KMS-11 (cell line): ENCODE data around the gene TMEM30A.

Experiments used
- H2AFZ ChIP-seq: fragments of 200-600 bp; sonication (generic); 2 replicates; pipeline ENCODE4 v1.6.1; 2016; ENCODE audit warnings: antibody characterized with exemption, mixed run types, low read depth
- H3K27ac ChIP-seq: fragments of 200-600 bp; sonication (generic); 2 replicates; pipeline ENCODE4 v1.6.1; 2016; ENCODE audit warnings: mild to moderate bottlenecking, mixed run types
- H3K27me3 ChIP-seq: fragments of 200-600 bp; sonication (generic); 2 replicates; pipeline ENCODE4 v1.6.1; 2017; ENCODE audit warnings: mild to moderate bottlenecking, low read depth, mixed run types, moderate library complexity; ENCODE audit not compliant: insufficient read depth
- H3K36me3 ChIP-seq: fragments of 200-600 bp; sonication (generic); 2 replicates; pipeline ENCODE4 v1.6.1; 2017; ENCODE audit warnings: mild to moderate bottlenecking, mixed run types; ENCODE audit not compliant: insufficient read depth
- H3K4me1 ChIP-seq: fragments of 200-600 bp; sonication (generic); 2 replicates; pipeline ENCODE4 v1.6.1; 2016; ENCODE audit warnings: mild to moderate bottlenecking, low read depth, mixed run types; ENCODE audit not compliant: poor library complexity, severe bottlenecking
- H3K4me2 ChIP-seq: fragments of 200-600 bp; sonication (generic); 2 replicates; pipeline ENCODE4 v1.7.0; 2016; ENCODE audit warnings: mild to moderate bottlenecking, mixed run types
- H3K4me3 ChIP-seq: fragments of 200-600 bp; sonication (generic); IDR thresholded peaks from 2 replicates; pipeline ENCODE4 v1.6.1; 2017; ENCODE audit warnings: low read depth, low read length, mixed read lengths; ENCODE audit not compliant: insufficient read depth
- H3K79me2 ChIP-seq: fragments of 200-600 bp; sonication (generic); 2 replicates; pipeline ENCODE4 v1.6.1; 2016; ENCODE audit warnings: low read depth, mixed run types; ENCODE audit not compliant: insufficient read depth
- H3K9ac ChIP-seq: fragments of 200-600 bp; sonication (generic); 2 replicates; pipeline ENCODE4 v1.6.1; 2016; ENCODE audit warnings: mild to moderate bottlenecking, mixed run types
- H4K20me1 ChIP-seq: fragments of 200-600 bp; sonication (generic); 2 replicates; pipeline ENCODE4 v1.6.1; 2016; ENCODE audit warnings: mild to moderate bottlenecking, mixed run types; ENCODE audit not compliant: insufficient read depth
- CTCF ChIP-seq: fragments of 200-600 bp; sonication (generic); conservative IDR thresholded peaks from 2 replicates; pipeline ENCODE4 v1.6.1; 2017; ENCODE audit warnings: low read depth, mild to moderate bottlenecking, antibody characterized with exemption, low read length, moderate library complexity, mixed read lengths

TMEM30A gene

GRCh38 chr6:75291331-75291730, 6.7 kb upstream of the TMEM30A start:
- H3K4me2 ChIP-seq = no peak overlapping the region
- H3K4me1 ChIP-seq = peaks cover 3% of the 10 kb centered on the region
- H3K36me3 ChIP-seq = no peaks in the 10 kb centered on the region
- TF ChIP-seq CTCF = no peak
- no peak overlapping the region for H2AFZ ChIP-seq
- no peaks in the 10 kb centered on the region for H4K20me1 ChIP-seq
- H3K4me3 ChIP-seq = no peak overlapping the region
- H3K27me3 ChIP-seq = no peaks in the 10 kb centered on the region
- H3K9ac ChIP-seq = no peak overlapping the region
- H3K79me2 ChIP-seq = no peaks in the 10 kb centered on the region
- no peak overlapping the region for H3K27ac ChIP-seq

GRCh38 chr6:75290136-75290945, 5.7 kb upstream of the TMEM30A start:
- Histone ChIP-seq H3K9ac (no peak overlapping the region), H3K79me2 (no peaks in the 10 kb centered on the region; the same call in 1 of the 2 replicates), H3K4me2 (no peak overlapping the region), H2AFZ (no peak overlapping the region), H3K27me3 (no peaks in the 10 kb centered on the region), H3K27ac (no peak overlapping the region), H3K4me1 (peaks cover 11% of the 10 kb centered on the region), H4K20me1 (no peaks in the 10 kb centered on the region), H3K36me3 (no peaks in the 10 kb centered on the region), H3K4me3 (no peak overlapping the region)
- TF ChIP-seq CTCF = no peak

- peaks cover 15% of the 10 kb centered on the region; the same call in 1 of the 2 replicates for H3K79me2 ChIP-seq
Observed at GRCh38 chr6:75288023-75288422, 3.4 kb upstream of the TMEM30A start.

GRCh38 chr6:75287424-75287823, 2.8 kb upstream of the TMEM30A start:
- TF ChIP-seq CTCF = no peak
- no peaks in the 10 kb centered on the region for H4K20me1 ChIP-seq
- H3K36me3 ChIP-seq = no peaks in the 10 kb centered on the region
- H3K4me2 ChIP-seq = no peak overlapping the region
- H2AFZ ChIP-seq = no peak overlapping the region
- H3K9ac ChIP-seq = no peak overlapping the region
- no peak overlapping the region for H3K4me3 ChIP-seq
- H3K27ac ChIP-seq = no peak overlapping the region
- H3K79me2 ChIP-seq = peaks cover 21% of the 10 kb centered on the region; the same call in 1 of the 2 replicates
- H3K4me1 ChIP-seq = peaks cover 16% of the 10 kb centered on the region
- H3K27me3 ChIP-seq = no peaks in the 10 kb centered on the region

More at GRCh38 chr6:75288023-75288422, 3.4 kb upstream of the TMEM30A start:
- H3K4me1 ChIP-seq = peaks cover 11% of the 10 kb centered on the region
- H3K4me3 ChIP-seq = no peak overlapping the region
- H2AFZ ChIP-seq = no peak overlapping the region
- H3K27ac ChIP-seq = no peak overlapping the region
- no peaks in the 10 kb centered on the region for H3K27me3 ChIP-seq
- no peaks in the 10 kb centered on the region for H4K20me1 ChIP-seq
- no peaks in the 10 kb centered on the region for H3K36me3 ChIP-seq
- TF ChIP-seq CTCF = no peak
- H3K9ac ChIP-seq = no peak overlapping the region
- H3K4me2 ChIP-seq = no peak overlapping the region
